Central memory CD4-positive, alpha-beta T cell (primary cell): ENCODE measurements around the gene BAG5.
"Not testable (repeated sequence)": the region's sequence is repeated elsewhere in the genome, so short reads cannot be mapped to it uniquely, and the experiment has no call there.

Experiments used
- DNase-seq: peaks from one replicate; pipeline ENCODE4 v3.0.0; 2022

BAG5 gene

DNA sequence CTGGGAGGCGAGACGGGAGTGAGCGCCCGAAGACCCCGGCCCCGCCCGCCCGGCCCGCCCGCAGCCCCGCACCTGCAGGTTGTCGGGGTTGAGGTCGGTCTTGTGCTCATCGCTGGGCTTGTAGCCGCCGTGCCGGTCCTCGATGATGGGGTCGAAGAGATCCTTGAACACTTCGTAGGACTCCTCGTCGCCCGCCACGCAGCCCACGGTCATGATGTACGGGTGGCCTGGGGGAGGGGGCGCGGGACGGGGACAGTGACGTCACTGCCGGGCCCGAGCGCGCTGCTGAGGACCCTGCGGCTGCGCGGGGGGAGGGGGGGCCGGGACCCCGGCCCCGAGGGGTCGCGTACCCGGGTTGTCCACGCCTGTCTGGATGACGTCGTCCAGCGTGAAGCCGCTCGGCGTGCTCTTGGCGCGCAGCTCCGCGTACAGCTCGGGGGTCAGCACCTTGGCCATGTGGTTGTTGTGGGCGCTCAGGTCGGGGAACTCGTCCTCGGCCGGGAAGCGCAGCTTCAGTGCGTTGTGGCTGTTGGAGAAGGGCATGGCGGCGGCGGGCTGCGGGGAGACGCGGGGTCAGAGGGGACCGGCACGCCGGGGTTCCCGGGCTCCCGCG, 40.4 kb downstream of the BAG5 start:
- peak; percentile 12 for DNase-seq

DNA sequence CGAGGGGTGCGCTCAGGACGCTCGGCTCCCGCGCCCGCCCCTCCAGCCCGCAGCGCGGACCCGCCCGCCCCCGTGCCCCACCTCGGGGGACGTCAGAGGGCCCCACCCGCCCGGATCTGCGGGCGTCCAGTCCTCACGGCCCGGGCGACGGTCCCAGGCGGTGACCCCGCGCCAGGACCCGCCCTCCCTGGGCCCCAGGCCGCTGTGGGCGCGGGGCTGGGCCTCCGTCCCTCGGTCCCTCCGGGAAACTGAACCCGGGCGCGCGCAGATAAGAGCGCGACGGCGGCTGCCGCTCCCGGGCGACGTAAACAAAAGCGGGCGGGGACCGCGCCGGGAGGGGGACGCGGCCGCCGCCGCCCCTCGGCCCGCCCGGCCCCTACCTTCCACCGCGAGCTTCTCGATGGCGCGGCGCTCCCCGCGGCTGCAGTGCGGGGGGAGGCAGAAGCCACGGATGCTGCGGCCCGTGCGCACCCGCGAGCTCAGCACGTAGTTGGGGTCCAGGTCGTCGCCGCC, 41.0 kb downstream of the BAG5 start:
- DNase-seq: no peak

DNA sequence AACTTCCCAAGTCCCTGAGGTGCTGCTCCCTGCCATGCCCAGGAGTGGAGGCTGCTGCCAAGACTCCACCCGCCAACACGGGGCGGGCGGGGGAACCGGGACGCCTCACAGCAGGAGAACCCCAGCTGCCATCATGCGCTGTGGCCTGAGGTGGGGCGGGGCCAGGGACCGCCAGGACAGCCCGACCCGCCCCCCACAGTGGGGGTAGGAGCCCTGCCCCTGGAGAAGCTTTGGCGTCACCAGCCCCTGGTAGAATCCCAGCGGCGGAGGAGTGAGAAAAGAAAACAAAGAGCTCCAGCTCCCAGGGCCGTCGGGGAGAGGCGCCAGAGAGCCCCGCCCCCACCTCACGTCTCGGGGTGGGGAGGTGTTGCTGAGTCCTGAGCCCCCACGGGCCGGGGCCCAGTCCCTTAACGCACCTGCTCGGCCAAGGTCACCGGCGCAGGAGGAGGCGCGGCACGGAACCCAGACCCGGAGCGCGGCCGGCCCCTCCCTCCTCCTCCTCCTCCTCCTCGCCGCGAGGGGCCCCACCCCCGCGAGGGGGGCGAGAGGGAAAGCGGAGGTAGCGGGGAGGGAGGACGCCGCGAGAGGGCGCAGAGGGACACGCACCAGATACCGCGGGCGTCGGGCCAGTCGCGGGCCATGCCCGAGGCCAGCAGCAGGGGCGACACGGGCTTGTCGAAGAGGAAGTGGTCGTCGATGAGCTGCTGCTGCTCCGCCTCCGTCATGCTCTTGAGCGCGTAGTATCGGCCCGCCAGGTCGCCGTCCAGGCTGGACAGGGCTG, 41.6 kb downstream of the BAG5 start:
- DNase-seq: peak; percentile 61

DNA sequence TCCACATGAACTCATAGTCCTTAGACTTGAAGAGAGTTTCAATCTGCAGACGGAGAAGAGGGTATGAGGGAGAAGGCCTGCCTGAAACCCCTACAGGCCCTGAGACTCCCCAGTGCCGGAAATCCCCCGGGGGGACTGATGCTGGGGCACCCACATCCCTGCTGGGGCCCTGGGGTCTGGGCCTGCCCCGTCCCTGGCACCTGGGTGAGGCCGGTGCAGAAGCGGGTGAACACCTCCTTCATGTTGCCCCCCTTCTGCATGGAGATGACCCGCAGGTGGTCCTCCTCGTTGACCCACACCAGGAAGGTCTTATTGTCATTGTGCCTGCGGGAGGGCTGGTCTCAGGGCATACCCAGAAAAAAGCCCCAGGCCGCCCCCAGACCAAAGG, 42.2 kb downstream of the BAG5 start:
- no peak for DNase-seq

- DNase-seq: no peak
Observed at GRCh38 chr14:103519837-103520212, 42.6 kb downstream of the BAG5 start.

GRCh38 chr14:103519043-103519836, 43.2 kb downstream of the BAG5 start:
- DNase-seq: no peak

DNA sequence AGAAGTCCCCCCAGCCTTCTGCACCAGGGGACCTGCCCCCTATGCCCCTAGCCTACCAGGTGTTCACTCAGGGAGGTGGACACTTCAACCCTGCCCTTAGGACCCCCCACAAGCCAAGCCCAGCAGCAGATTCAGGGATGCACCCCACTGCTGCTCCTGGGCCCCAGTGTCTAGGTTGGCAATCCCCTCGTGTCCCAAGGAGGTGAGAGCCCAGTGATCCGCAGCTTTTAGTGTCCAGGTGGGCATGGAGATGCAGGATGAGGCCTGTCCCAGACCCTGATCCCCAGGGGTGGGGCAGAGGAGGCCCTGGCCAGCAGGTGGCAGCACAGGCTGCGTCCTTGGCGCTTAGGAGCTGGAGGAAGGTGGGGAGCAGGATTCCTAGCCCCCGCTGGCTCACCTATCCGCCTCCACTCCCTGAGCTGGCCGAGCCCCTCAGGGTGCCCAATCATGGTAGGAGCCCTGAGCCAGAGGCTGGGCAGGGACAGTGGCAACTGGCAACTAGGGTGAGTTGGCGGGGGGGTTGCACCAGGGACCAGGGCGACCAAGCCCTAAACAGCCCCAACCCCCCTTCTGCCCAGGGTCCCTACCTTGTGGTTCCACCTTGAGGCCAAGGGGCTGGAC, 43.9 kb downstream of the BAG5 start:
- DNase-seq: peak; percentile 30

- DNase-seq: no peak
Observed at GRCh38 chr14:103517721-103518421, 44.6 kb downstream of the BAG5 start.

DNA sequence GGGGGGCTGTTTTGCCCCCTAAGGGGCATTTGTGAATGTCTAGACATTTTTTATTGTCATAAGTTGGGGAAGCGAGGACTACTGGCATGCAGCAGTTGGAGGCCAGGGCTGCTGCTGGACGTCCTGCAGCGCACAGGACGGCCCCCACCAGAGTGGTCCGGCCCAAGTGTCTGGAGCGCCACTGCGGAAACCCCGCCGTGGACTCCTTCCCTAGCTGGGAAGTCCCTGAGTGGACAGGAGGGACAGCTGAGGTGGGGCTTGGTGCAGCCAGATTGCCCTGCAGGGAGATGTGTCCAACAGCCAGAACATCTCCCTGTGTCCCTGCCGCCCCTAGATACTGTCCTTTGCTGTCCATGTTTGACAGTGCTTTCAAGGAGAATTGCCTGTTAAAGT, 45.3 kb downstream of the BAG5 start:
- DNase-seq: no peak

DNA sequence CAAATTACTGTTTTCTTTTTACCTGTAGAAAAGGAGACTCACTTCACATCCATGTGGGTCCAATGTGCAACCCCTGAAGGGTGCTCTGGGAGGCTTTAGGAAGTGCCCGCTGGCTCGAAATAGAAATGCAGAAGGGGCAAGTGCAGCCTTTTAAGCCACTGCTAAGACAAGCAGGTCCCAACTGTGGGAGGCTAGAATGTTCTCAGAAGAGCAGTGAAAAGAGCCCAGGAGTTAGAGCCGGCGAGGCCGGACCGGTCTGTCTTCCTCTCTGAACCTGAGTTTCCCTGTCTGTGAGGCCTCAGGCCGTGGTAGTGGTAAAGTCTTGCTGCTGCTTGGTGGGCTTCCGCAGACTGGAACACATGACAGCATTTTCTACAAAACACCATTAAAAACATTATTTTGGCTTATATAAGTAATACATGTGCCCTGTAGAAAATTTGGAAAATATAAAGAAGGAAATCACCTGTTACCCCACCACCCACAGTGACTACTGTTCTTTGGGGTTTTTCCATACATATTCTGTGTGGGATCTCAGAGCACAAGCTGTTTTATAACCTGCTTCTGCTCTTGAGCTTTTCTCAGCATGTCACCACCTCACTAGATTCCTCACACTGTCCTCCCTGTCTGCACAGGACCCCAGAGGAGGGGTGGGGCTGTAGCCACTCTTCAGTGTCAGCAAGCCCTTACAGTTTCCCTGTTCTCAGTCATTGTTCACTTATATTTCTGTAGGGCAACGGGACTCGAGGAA, 45.9 kb downstream of the BAG5 start:
- DNase-seq: no peak

DNA sequence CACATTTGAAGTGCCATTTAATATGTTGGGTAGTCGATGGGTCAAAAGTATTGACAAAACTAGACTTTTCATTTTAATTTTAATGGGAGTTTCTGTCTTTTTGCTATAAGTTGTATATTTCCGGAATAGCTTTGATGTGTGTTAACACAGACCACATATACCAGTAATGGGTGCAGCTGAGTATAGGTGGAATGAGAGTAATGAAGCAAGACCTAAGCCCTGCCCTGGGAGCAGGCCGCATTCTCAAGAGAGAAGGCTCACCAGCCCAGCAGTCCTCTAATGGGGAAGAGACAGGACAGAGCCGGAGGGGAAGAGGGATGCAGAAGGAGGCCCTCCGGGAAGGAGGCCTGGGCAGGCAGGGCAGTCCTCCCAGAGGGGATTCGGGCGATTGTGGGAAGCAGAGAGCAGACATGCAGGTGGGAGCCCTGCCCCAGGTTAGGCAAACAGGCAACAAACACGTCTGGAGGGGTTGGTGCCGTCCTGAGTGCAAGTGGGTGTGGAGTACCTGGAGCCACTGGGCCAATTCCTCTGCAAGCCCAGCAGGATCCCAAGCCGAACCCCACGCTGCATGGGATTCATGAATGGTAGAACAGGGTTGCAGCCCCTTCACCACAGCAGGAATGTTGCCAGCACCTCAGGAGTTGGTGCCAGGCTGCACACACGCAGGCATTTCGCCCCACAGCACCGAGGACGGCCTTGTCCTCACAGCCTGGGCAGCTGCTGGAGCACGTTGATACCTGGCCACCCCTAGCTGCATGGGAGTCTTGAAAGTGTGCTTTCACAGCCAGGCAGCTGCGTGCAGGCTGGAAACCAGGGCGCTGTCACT, 47.6 kb downstream of the BAG5 start:
- DNase-seq: no peak

- DNase-seq: no peak
Observed at GRCh38 chr14:103512701-103513611, 49.5 kb downstream of the BAG5 start.

DNA sequence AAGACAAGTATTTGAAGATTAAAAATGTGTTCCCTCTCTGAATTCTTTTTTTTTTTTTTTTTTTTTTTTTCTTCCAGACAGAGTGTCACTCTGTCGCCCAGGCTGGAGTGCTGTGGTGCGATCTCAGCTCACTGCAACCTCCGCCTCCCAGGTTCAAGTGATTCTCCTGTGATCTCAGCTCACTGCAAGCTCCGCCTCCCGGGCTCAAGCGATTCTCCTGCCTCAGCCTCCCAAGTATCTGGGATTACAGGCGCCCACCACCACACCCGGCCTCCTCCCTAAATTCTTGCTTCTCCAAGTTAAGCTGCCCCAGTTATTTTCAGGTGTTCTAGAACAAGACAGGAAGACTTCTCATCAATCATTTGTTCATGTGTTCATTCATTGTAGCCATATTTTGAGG, 50.3 kb downstream of the BAG5 start:
- not testable (repeated sequence) for DNase-seq

DNA sequence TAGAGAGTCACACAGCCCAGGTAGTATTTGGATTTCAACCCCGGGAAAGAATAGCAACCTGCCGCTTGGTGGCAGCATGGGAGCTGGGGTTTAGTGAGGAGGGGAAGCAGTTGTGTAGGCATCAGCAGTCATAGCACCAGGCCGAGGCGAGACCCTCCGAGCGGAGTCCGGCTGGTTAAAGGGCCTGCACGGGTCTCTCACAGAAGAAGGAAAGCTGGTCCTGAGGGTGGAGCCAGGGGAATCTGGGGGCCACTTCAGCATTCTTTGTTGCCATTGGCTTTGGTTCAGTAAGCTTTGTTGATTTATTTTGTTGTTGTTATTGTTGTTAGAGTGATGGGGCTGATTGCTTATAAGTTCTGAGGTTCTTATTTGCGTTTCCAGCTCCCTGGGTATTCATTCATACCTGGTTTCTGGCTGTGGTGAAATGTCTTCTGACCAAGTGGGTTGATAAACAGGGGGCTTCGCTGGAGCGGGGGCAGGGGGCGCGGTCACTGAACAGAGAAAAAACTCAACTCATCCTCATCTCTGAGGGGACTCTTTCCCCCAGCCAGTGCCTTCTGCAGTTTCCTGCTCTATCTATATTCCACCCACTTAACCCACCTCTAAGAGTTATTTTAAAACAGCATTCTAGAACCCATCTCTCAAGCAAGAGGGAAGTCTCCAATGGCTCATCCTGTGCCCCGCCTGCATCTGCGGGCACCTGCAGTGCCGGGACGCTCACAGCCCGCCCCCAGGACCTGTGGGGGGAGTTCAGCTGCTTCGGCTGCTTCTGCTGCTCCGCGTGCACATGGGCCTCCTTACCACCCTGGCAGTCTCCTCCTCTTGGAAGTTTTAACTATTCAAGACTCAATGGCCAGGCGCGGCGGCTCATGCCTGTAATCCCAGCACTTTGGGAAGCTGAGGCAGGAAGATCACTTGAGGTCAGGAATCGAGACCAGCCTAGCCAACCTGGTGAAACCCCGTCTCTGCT, 51.4 kb downstream of the BAG5 start:
- DNase-seq: no peak

DNA sequence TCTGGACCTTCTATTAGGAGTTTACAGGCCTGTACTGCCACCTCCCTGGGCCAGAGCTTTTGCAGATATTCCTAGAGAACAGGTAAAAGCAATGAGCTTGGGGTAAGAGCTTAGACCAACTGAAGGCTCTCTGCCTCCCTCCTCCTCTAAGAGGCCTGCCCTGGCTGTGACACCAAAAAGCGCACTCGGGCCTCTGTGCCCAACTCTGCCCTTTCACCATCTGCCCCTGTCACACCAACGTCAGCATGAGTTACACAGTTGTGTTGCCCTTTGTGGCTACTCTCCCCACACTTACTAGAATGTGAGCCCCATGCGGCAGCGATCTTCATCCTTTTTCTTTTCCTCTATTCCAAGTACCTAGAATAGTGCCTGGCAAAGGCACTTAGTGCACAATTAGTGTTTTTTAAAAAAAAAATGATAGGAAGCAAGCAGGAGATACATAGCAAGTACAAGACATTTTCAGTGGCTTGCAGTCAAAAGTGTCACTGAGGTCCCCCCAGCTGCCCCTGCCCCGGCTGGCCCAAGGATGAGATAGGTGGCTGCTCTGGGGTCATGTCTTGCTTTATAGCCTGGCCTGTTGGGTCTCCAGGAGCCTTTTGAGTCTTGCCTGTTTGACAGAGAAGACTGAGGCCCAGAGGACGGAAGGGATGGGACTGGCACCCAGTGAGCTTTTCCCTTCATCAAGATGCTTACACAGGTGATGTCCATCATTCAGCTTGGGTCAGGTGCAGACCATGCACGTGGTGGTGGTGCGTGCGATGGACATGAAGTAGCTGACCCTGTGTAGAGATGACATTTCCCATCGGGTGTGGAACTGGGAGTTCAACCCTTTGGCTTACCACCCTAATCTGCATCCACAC, 52.4 kb downstream of the BAG5 start:
- DNase-seq: no peak

DNA sequence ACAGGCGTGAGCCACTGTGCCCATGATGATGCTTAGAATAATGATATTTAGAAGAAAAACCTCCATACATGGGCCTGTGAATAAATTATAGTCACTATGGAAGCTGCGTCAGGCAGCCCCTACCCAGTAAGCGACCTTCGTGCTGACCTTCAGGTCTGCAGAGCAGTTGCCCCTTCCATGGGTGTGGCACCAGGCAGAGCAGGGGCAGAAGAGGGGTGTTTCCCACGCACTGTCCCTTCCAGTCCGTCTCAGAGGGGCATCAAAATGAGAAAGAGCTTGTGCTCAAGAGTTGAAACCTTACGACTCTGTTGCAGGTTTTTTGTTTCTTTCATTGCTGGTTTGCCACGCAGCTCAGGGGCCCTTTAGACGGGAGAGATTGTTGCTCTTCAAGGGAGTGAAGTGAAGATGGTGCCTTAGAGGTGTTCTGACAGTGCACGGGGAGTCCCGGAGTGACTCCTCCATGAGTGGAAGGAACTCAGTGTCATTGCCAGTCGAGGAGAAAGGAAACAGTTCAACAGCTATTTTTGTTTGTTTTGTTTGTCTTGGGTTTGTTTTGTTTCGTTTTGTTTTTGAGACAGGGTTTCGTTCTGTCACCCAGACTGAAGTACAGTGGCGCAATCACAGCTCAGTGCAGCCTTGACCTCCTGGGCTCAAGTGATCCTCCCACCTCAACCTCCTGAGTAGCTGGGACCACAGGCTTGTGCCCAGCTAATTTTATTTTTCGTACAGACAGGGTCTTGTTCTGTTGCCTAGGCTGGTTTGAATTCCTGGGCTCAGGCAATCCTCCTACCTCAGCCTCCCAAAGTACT, 53.7 kb downstream of the BAG5 start:
- DNase-seq: no peak

DNA sequence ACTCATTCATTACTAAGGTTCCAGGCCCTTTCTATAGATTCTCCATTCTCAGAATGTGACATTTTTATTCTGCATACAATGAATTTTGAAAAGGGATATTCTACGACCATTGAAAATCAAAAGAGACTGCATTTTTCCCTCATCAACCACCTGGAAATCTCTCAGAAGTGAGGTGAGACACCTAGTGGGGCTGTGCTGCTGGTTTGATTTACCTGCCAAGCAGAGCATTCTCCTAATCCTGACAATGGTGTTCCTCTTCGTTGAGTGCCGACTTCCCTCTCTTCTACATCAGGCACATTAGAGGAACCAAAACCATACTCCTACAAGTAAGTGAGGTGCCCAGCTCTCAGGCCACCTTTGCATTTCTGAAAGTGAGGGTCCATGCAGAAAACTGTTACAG, 54.7 kb downstream of the BAG5 start:
- DNase-seq: no peak
